ENCODE measurements around the gene COX5B. TPM values are rescaled to one million over a fixed set of nuclear protein-coding genes. Genes with fewer than 3 reads are reported as not detected.
"Not testable (repeated sequence)": the region's sequence is repeated elsewhere in the genome, so short reads cannot be mapped to it uniquely, and the experiment has no call there.

COX5B gene
- total RNA-seq, 2 experiments from 2014 or later = 171 to 237 TPM

DNA sequence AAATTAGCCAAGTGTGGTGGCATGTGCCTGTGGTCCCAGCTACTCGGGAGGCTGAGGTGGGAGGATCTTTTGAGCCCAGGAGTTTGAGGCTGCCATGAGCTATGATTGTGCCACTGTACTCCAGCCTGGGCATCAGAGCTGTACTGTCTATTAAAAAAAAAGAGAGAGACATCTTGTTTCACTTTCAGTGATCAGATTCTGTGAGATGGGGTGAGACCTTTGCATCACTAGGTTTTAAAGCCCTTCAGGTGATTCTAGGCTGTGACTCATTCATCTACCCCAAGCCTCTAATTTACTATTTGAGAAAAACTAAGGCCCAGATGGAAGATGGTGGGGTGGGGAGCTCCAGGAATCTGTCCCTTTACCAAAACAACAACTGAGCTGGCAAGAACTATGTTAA is 30.8 kb downstream of the COX5B start:
- intact Hi-C loops (cut with micrococcal nuclease; ENCODE audit: unreplicated experiment) = no loop called here
- no TSS peak for BruUV-seq (replicated peaks)
- Histone ChIP-seq H4K20me1 (ENCODE audit: insufficient read depth, low read length) (no peaks in the 10 kb centered on the region), H3K27ac (ENCODE audit: low read depth, low read length, poor library complexity, severe bottlenecking) (no peak overlapping the region), H2AFZ (ENCODE audit: low read length) (no peak overlapping the region), H3K36me3 (ENCODE audit: insufficient read depth, low read length) (no peaks in the 10 kb centered on the region), H3K4me2 (ENCODE audit: low read length) (no peak overlapping the region), H3K9me3 (ENCODE audit: low read length) (no peaks in the 10 kb centered on the region), H3K4me3 (ENCODE audit: low read depth, low read length, poor library complexity, severe bottlenecking) (no peak overlapping the region), H3K9me2 (ENCODE audit: insufficient read depth, low read length) (no peaks in the 10 kb centered on the region), H3K79me2 (ENCODE audit: insufficient read depth, low read depth, low read length) (no peaks in the 10 kb centered on the region), H3K4me1 (ENCODE audit: insufficient read depth, low read length, poor library complexity, severe bottlenecking) (no peaks in the 10 kb centered on the region)
- no peak for DNase-seq (ENCODE audit: low spot score)
- POLR2A ChIA-PET = no interaction called here
- CTCF ChIA-PET (ENCODE audit: unreplicated experiment) = no interaction called here
- TF ChIP-seq EZH2phosphoT487 (IDR thresholded peaks at IDR 0.05; ENCODE audit: borderline replicate concordance, low read depth, low read length) (no peak), CTCF (conservative IDR thresholded peaks at IDR 0.05; ENCODE audit: low read length) (no peak)

DNA sequence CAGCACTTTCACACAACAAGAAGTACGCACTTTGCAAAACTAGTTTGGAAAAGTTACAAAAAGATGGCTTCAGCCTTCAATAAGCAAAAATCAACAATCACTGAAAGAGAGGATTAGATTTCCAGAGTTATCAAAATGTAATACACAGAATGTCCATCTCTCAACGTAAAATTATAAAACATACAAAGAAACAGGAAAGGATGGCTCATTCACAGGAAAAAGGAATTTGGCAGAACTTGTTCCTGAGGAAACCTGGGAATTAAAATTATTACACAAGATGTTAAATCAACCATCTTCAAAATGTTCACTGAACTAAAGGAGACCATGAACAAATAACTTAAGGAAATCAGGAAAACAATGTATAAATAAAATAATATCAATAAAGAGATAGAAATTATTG is 31.6 kb downstream of the COX5B start:
- no peaks in the 10 kb centered on the region for H3K79me2 ChIP-seq (ENCODE audit: insufficient read depth, low read depth, low read length)
- H3K4me2 ChIP-seq (ENCODE audit: low read length) = no peak overlapping the region
- no peaks in the 10 kb centered on the region for H4K20me1 ChIP-seq (ENCODE audit: insufficient read depth, low read length)
- no TSS peak for BruUV-seq (replicated peaks)
- intact Hi-C loops (cut with micrococcal nuclease; ENCODE audit: unreplicated experiment) = no loop called here
- H3K4me3 ChIP-seq (ENCODE audit: low read depth, low read length, poor library complexity, severe bottlenecking) = no peak overlapping the region
- no peaks in the 10 kb centered on the region for H3K9me3 ChIP-seq (ENCODE audit: low read length)
- no peak for DNase-seq (ENCODE audit: low spot score)
- ChIA-PET CTCF (ENCODE audit: unreplicated experiment) (no interaction called here), POLR2A (no interaction called here)
- no peak overlapping the region for H3K27ac ChIP-seq (ENCODE audit: low read depth, low read length, poor library complexity, severe bottlenecking)
- H3K9me2 ChIP-seq (ENCODE audit: insufficient read depth, low read length) = no peaks in the 10 kb centered on the region
- no peaks in the 10 kb centered on the region for H3K36me3 ChIP-seq (ENCODE audit: insufficient read depth, low read length)
- H2AFZ ChIP-seq (ENCODE audit: low read length) = no peak overlapping the region
- TF ChIP-seq EZH2phosphoT487 (IDR thresholded peaks at IDR 0.05; ENCODE audit: borderline replicate concordance, low read depth, low read length) (no peak), CTCF (conservative IDR thresholded peaks at IDR 0.05; ENCODE audit: low read length) (no peak)
- no peaks in the 10 kb centered on the region for H3K4me1 ChIP-seq (ENCODE audit: insufficient read depth, low read length, poor library complexity, severe bottlenecking)

DNA sequence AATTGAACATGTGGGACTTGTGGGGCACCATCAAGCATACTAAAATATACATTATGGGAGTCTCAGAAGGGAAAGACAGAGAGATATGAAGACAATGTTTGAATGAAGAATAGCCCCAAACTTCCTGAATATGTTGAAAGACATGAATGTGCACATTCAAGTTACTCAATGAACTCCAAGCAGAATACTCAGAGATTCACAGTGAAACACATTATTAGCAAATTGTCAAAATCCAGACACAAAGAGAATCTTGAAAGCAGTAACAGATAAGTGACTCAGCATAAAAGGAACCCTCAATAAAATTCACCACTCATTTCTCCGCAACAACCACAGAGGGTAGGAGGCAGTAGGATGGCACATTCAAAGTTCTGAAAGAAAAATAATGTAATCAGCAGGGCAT is 32.4 kb downstream of the COX5B start:
- no peak overlapping the region for H3K4me2 ChIP-seq (ENCODE audit: low read length)
- CTCF ChIA-PET (ENCODE audit: unreplicated experiment) = no interaction called here
- DNase-seq (ENCODE audit: low spot score) = no peak
- TF ChIP-seq EZH2phosphoT487 (IDR thresholded peaks at IDR 0.05; ENCODE audit: borderline replicate concordance, low read depth, low read length) (no peak), CTCF (conservative IDR thresholded peaks at IDR 0.05; ENCODE audit: low read length) (no peak)
- no peaks in the 10 kb centered on the region for H3K9me3 ChIP-seq (ENCODE audit: low read length)
- no TSS peak for BruUV-seq (replicated peaks)
- H3K9me2 ChIP-seq (ENCODE audit: insufficient read depth, low read length) = no peaks in the 10 kb centered on the region
- no peaks in the 10 kb centered on the region for H3K36me3 ChIP-seq (ENCODE audit: insufficient read depth, low read length)
- no peaks in the 10 kb centered on the region for H3K79me2 ChIP-seq (ENCODE audit: insufficient read depth, low read depth, low read length)
- no peak overlapping the region for H2AFZ ChIP-seq (ENCODE audit: low read length)
- POLR2A ChIA-PET = no interaction called here
- no peak overlapping the region for H3K4me3 ChIP-seq (ENCODE audit: low read depth, low read length, poor library complexity, severe bottlenecking)
- intact Hi-C loops (cut with micrococcal nuclease; ENCODE audit: unreplicated experiment) = no loop called here
- no peaks in the 10 kb centered on the region for H3K4me1 ChIP-seq (ENCODE audit: insufficient read depth, low read length, poor library complexity, severe bottlenecking)
- no peaks in the 10 kb centered on the region for H4K20me1 ChIP-seq (ENCODE audit: insufficient read depth, low read length)
- H3K27ac ChIP-seq (ENCODE audit: low read depth, low read length, poor library complexity, severe bottlenecking) = no peak overlapping the region

- H4K20me1 ChIP-seq (ENCODE audit: insufficient read depth, low read length); H2AFZ ChIP-seq (ENCODE audit: low read length); H3K36me3 ChIP-seq (ENCODE audit: insufficient read depth, low read length); H3K4me3 ChIP-seq (ENCODE audit: low read depth, low read length, poor library complexity, severe bottlenecking); H3K4me1 ChIP-seq (ENCODE audit: insufficient read depth, low read length, poor library complexity, severe bottlenecking); H3K9me3 ChIP-seq (ENCODE audit: low read length); CTCF ChIA-PET (ENCODE audit: unreplicated experiment); H3K79me2 ChIP-seq (ENCODE audit: insufficient read depth, low read depth, low read length); POLR2A ChIA-PET; BruUV-seq (replicated peaks); H3K4me2 ChIP-seq (ENCODE audit: low read length); H3K27ac ChIP-seq (ENCODE audit: low read depth, low read length, poor library complexity, severe bottlenecking); intact Hi-C loops (cut with micrococcal nuclease; ENCODE audit: unreplicated experiment); H3K9me2 ChIP-seq (ENCODE audit: insufficient read depth, low read length); DNase-seq (ENCODE audit: low spot score): not testable (repeated sequence)
These were observed 41.4 kb downstream of the COX5B start for GRCh38 chr2:97687235-97687634.

All from OCI-LY7 (cell line).